AG20443 (cell line): ENCODE measurements around the gene STK32A.
"Not testable (repeated sequence)": the region's sequence is repeated elsewhere in the genome, so short reads cannot be mapped to it uniquely, and the experiment has no call there.

Experiments
- DNase-seq: peaks from one replicate; pipeline ENCODE4 v3.0.0; 2012; ENCODE audit warnings: low spot score, mixed read lengths

STK32A gene

GRCh38 chr5:147234825-147235635 lies at the start of gene STK32A:
TSS of gene STK32A (plus strand) at chr5:147235026. CDS start at chr5:147239635, 4,609 bp downstream.
- DNase-seq, result peak; percentile 30

GRCh38 chr5:147187099-147187540 lies 47.7 kb upstream of the STK32A start:
- no peak for DNase-seq

- peak; percentile 80 for DNase-seq
Observed at GRCh38 chr5:147188200-147189108, 46.4 kb upstream of the STK32A start.

DNA sequence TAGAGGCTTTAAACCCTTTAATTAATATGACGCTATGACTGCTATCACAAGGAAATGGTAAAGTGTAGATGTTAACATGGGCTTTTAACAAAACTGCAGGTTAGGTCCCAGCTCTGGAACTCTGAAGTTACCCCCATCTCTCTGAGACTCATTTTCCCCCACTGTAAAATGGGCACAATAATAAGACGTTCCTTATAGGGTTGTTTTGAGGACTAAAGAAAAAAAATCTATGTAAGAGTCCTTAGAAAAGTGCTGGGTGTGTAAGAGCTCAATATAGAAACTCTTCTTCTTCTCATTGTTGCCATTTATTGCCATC lies 45.8 kb upstream of the STK32A start:
- DNase-seq, result no peak

DNA sequence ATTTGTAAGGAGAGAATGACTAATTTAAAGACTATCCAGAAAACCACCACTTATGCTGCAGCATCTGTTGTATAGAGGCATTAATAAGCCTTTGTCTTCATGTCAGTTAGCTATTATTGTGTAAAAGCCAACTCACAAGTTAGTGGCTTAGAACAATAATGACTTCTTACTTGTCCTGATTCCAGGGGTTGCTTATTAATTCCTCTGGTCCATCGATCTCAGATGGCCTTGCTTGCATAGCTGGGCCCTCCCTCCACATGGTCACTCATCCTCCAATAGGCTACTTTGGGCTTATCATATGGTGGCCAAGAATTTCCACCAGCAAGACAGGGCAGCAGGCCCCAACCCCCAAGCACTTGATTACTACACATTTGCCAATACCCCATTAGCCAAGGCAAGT lies 44.5 kb upstream of the STK32A start:
- no peak for DNase-seq

GRCh38 chr5:147193123-147193522 lies 41.7 kb upstream of the STK32A start:
- DNase-seq, result no peak

DNA sequence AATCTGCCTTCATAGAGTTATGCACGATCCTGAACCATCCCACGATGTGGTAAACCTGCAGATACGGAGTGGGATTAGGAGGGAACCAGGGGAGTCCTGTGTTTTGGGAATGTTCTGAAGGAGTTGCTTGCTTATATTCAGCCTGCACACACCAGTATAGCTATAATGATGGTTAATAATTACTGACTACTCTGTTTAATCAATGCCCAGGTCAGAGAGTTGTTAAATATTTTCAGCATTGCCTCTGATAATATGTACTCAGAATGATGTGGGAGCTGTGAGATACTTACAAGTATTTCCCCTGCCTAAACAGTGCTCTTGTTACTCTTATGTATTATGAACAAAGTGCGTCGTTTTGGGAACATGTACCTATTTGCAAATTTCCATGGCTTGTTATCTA lies 34.8 kb upstream of the STK32A start:
- no peak for DNase-seq

- no peak for DNase-seq
Observed at GRCh38 chr5:147203213-147203612, 31.6 kb upstream of the STK32A start.

DNA sequence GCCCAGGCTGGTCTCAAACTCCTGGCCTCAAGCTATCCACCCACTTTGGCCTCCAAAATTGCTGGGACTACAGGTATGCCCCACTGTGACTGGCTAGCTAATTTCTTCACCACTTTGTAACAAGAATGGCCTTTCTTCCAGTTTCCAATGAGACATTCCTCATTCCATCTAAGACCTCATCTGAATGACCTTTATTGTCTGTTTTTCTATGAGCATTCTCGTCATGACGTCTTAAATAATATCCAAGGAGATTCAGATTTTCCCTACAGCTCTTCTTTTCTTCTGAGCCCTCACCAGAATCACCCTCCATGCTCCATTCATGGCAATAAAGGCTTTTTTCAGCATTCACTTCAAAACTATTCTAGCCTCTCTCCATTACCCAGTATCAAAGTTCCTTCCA lies 30.2 kb upstream of the STK32A start:
- DNase-seq, result no peak

DNA sequence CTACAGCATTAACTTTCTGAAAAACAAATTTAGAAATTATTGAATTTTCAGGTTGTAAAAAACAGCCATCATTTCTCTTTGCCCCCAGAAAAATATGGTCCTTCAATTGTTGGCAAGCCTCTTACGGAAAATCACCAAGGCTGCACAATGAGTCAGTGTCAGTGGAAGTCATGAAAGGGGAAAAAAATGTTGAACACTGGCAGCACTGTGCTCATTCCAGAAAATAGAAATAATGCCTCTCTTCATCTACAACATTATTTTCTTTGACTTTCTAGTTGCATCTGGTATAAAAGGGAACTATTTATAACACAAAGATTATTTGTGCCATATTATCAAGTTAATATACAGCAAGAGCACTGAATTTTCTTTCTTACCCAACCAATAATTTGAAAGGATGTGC lies 26.7 kb upstream of the STK32A start:
- peak; percentile 27 for DNase-seq

GRCh38 chr5:147216552-147217154 lies 18.2 kb upstream of the STK32A start:
- DNase-seq, result no peak

DNA sequence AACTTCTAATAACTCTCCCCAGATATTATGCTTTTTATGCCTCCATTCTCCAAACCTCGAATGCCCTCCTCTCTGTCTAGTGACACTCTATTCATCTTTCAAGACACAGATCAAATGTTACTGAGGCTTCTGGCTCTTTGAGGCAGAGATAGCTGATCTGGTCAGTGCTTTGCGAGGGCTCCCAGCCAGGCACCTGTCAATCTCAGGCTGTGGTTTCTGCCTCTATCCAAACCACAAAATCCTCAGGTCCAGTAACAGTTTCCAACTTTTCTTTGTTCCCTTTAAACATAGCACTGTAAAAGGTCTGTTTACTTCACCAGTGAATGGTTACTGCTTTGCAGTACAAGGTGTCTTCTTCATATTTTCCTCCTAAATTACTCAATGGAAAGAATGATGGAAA lies 11.5 kb upstream of the STK32A start:
- no peak for DNase-seq

DNA sequence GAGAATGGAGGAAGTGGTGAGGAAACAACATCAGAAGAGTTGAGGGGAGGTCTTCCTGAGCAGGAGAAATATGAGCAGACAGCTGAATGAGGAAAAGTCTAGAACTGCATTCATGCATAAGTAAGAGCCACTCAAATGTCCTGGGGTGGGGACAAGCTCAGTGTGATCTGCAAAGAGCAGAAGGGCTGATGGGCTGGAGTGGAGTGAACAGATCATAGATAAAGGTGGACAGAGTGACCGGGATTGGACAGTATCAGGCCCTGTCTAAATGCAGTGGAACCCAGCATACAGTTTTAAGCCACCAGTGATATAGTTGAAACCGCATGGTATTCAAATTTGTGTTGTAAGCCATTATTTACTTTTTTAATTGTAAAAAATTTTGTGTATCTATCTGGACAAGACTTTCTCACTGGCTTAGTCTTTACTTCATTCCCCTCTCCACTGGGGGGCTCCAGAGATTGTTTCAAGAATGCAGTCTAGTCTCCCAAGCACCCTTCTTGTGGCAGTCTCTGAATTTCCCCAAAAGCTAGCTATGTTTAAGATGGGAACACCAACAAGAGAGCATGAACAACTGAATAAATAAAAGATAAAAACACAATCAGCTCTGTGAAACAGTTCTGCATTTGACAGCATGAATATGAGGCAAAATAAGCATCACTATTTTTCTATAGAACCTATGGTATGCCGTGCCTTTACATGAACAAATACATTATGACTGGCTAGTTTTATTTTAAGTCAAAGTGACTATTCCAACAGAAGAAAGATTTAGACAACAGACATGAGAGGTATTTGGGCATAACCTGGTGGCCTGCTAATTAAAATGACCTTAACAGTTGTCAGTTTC lies 10.7 kb upstream of the STK32A start:
- peak; percentile 72 for DNase-seq

DNA sequence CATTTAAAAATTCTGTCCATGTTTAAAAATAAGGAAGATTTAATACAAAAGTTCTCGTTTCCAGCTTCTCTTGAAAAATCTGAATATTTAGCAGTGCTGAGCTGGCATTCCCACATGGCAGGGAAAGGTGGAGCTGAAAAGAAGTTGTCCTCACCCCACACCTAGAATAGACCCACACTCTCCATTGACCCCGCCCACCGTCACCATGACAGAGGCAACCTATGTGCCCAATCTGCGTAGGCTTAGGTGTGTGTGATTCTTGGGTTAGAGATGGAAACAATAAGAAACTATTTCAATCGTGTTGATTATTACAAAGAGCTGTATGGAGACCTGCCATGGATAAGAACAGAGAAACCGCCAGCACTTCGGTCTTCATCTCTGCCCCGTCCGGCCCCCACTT lies 8.9 kb upstream of the STK32A start:
- DNase-seq, result no peak

DNA sequence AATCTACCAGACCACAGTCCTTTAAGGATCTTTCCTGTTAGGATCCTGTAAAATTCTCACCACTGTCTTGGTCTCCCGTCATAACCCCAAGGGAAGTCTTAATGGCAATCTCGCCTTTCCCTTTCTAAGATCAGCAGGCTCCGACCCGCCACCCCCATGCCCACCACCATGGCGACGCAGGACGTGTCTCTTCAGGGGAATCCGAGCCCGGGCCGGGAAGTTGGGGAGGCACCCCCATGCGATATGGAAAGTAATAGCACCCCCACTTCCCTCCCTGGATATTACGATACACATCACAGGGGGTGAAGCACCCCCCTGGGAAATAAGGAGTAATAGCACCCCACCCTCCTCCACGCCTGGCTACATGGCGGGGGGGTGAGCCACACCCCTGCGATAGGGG lies 8.3 kb upstream of the STK32A start:
- no peak for DNase-seq

DNA sequence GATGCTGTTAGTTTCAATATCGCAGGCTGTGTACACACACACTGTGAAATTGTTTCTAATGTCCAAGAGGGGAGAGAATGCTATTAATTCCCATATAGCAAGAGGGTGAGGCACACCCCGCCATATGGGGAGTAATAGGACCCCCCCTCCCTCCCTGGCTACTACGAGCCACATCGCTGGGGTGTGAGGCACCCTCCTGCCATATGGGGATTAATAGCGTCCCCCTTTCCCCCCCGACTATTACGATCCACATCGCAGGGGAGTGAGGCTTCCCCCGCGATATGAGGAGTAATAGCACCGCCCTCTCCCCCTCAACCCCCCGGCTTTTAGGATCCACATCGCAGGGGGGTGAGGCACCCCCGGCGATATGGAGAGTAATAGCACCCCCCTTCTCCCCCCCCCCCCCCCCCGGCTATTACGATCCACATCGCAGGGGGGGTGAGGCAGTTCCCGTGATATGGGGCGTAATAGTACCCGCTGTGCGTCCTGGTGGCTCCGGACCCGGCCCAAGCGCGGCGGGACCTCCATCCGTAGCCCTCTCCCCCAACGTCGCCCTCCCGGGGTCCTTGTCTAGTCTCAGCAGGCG lies 494 bp upstream of the STK32A start:
- no peak for DNase-seq

- no peak for DNase-seq
Observed at GRCh38 chr5:147240266-147240985, 5.6 kb downstream of the STK32A start.

DNA sequence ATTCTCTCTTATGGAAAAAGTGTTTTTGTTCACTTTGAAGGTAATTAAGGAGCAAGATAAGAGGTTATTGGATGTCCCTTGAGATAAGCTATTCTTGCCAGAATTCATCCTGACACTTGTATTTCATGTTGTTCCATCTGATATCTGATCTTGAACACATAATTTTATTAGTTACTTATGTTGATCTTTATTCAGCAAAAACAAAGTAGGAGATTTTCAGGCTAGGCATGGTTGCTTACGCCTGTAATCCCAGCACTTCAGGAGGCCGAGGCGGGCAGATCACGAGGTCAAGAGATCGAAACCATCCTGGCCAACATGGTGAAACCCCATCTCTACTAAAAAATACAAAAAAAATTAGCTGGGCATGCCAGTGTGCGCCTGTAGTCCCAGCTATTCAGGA lies 8.4 kb downstream of the STK32A start:
- DNase-seq, result not testable (repeated sequence)

- no peak for DNase-seq
Observed at GRCh38 chr5:147245381-147246165, 10.7 kb downstream of the STK32A start.

DNA sequence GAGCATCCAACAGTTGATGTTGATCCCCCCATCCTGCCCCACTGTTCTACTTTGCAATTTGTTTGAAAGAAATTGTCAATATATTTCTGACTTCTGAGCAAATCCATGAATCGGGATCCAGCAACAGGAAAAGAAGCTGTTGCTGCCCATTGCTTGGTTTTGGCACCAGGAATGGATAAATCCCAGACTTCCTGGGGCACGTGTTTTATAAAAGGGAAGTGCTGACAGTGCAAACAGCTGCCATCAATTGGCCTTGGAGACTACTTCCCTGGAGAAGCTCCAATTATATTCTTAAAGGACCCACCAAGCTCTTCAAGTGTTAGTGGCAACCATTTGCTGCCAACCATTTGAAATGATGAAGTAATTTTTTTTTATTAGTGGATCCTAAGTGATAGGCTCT lies 13.7 kb downstream of the STK32A start:
- DNase-seq, result no peak
